Measurements from ENCODE around the gene DCP1B.
"Not testable (repeated sequence)": the region's sequence is repeated elsewhere in the genome, so short reads cannot be mapped to it uniquely, and the experiment has no call there.

DCP1B gene

DNA sequence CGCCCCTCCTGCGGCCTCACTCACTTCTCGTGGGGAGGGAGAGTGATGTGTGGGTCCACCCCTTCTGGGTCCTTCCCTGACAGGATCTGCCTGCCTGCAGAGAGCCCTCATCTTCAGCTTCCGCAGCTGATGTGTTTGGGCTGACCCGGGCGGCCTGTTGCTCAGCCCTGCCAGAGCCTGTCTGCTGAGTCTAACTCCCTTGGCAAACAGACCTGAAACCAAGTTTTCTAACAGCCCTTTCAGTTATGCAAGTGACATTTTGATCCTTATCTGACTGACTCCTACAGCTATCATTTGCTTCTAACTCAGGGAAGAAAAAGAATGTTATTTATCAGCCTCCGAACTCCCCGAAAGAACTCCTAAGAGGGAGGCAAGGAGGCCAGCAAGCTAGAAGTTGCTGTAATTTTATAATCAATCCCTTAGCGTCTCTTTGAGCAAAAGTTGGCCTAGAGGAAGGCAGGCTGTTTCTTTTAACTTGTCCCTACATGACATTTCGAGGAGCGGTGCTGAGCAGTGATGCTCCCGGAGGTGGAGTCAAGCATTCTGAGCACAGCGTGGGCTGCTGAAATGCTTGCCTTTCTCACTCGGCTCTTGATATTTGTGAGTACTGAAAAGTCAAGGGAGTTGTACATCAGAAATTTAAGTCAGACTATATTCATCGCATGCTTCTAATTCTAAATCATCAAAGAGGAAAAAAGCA, 54.3 kb downstream of the DCP1B start:
- no peak for TF ChIP-seq CTCF (IDR thresholded peaks at IDR 0.05; ENCODE audit: extremely low read depth, insufficient read depth, missing control alignments)
- in situ Hi-C loops (cut with MboI; ENCODE audit: low pct_unique_long_range_greater_than_20kb, low sequenced_read_pairs, unreplicated experiment): no loop called here
- DNase-seq (ENCODE audit: low spot score): no peak

GRCh38 chr12:1948883-1949282, 55.4 kb downstream of the DCP1B start:
- no peak for DNase-seq (ENCODE audit: low spot score)
- TF ChIP-seq CTCF (IDR thresholded peaks at IDR 0.05; ENCODE audit: extremely low read depth, insufficient read depth, missing control alignments): no peak
- in situ Hi-C loops (cut with MboI; ENCODE audit: low pct_unique_long_range_greater_than_20kb, low sequenced_read_pairs, unreplicated experiment): no loop called here

GRCh38 chr12:1947081-1947480, 57.2 kb downstream of the DCP1B start:
- in situ Hi-C loops (cut with MboI; ENCODE audit: low pct_unique_long_range_greater_than_20kb, low sequenced_read_pairs, unreplicated experiment): no loop called here
- no peak for TF ChIP-seq CTCF (IDR thresholded peaks at IDR 0.05; ENCODE audit: extremely low read depth, insufficient read depth, missing control alignments)
- DNase-seq (ENCODE audit: low spot score): no peak

DNA sequence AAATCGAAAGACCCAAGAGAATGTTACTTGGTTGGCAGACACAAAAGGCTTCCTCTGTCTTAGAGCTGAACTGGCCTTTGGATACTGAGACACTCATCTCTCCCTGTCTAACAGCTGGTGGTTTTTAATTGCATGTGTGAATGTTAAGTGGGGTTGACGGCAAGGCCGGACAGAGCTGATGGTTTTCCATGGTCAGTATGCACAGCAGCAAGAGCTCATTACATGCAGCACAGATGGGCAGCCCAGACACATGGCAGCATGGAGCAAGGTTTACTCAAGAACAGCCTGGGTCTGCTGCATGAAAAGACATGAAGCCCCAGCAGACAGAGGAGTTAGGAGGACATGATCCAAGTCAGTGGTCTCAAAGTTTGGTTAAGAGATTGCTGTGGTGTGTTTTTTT, 58.0 kb downstream of the DCP1B start:
- no peak for TF ChIP-seq CTCF (IDR thresholded peaks at IDR 0.05; ENCODE audit: extremely low read depth, insufficient read depth, missing control alignments)
- in situ Hi-C loops (cut with MboI; ENCODE audit: low pct_unique_long_range_greater_than_20kb, low sequenced_read_pairs, unreplicated experiment): no loop called here

GRCh38 chr12:1945502-1945901, 58.8 kb downstream of the DCP1B start:
- DNase-seq (ENCODE audit: low spot score); in situ Hi-C loops (cut with MboI; ENCODE audit: low pct_unique_long_range_greater_than_20kb, low sequenced_read_pairs, unreplicated experiment): not testable (repeated sequence)

More for the DNA sequence above, 58.0 kb downstream of the DCP1B start:
- DNase-seq (ENCODE audit: low spot score): no peak

DNA sequence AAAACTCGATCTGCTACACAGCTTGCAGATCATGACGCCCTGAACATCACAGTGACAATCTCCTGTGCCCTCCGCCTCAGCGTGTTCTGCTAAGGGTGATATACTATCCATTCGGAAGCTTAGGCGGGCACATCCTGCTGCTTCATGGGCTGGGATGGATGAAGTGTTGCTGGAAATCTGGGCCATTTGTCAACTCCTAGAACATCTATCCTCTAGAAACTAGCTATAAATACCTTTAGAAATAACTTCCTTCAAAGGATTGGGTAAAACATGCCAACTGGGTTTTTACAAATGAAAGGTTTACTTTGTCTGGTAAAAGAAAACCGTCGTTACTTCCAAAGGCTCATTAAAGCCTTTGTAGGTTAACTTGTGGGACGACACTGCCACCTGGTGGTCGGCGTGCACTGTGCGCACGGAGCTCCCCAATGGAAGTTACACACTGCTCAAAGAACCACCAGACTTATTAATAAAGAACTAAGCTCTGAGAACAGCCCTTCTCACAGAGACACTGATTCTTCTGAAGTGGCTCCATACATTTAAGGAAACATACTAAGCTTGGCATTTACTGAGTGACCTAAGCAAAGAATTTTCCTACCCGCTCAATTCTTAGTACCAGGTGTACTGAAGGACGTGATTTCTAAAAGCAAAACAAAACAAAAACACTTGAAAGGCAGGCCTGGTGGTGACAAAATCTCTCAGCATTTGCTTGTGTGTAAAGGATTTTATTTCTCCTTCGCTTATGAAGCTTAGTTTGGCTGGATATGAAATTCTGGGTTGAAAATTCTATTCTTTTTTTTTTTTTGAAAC, 64.3 kb downstream of the DCP1B start:
- peak; percentile 93 for TF ChIP-seq CTCF (IDR thresholded peaks at IDR 0.05; ENCODE audit: extremely low read depth, insufficient read depth, missing control alignments)
- in situ Hi-C loops (cut with MboI; ENCODE audit: low pct_unique_long_range_greater_than_20kb, low sequenced_read_pairs, unreplicated experiment): loop anchor here (5.0 to 10.0 kb wide), 2 partner anchors 148 to 285 kb away; no protein-coding TSS in a partner anchor
- peak; percentile 85 for DNase-seq (ENCODE audit: low spot score)

DNA sequence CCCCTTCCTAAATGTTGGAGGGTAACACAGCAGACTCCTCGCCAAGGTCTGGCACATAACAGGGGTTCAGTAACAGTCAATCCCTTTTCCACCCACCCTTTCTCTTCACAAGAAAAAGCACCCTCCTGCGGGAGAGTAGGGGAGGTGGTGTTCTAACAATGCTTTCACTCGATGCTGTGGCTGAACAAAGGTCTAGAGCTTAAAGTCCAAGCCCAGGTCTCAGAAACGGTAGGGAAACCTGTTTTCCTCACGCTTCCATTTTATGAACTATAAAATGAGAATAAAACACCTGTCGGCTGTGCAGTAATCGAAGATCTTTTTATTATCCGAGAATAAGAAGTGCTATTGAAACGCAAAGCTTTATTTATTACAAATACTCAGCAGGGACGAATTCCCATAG, 64.9 kb downstream of the DCP1B start:
- no peak for DNase-seq (ENCODE audit: low spot score)
- TF ChIP-seq CTCF (IDR thresholded peaks at IDR 0.05; ENCODE audit: extremely low read depth, insufficient read depth, missing control alignments): no peak
- in situ Hi-C loops (cut with MboI; ENCODE audit: low pct_unique_long_range_greater_than_20kb, low sequenced_read_pairs, unreplicated experiment): loop anchor here (5.0 to 10.0 kb wide), 2 partner anchors 147 to 285 kb away; no protein-coding TSS in a partner anchor
